Mucosa of rectum (tissue), 2 donors: ENCODE data around the gene FOXN1.

Experiments used
- H3K27ac ChIP-seq, 2 donors: one replicate each; pipeline ENCODE4 v1.7.0; 2013; ENCODE audit warnings: inconsistent platforms in 2 of 2, low read depth in 2 of 2, low read length in 2 of 2
- H3K27me3 ChIP-seq, 2 donors: one replicate each; pipeline ENCODE4 v1.7.0; 2013; ENCODE audit warnings: low read length in 2 of 2; ENCODE audit not compliant: control insufficient read depth in 2 of 2, insufficient read depth in 2 of 2
- H3K36me3 ChIP-seq, 2 donors: one replicate each; pipeline ENCODE4 v1.7.0; 2013; ENCODE audit warnings: low read length in 2 of 2; ENCODE audit not compliant: control insufficient read depth in 2 of 2, insufficient read depth in 2 of 2
- H3K4me1 ChIP-seq, 2 donors: one replicate each; pipeline ENCODE4 v1.7.0; 2013; ENCODE audit warnings: low read length in 2 of 2, mild to moderate bottlenecking in 1 of 2; ENCODE audit not compliant: control insufficient read depth in 2 of 2, insufficient read depth in 2 of 2
- H3K4me3 ChIP-seq, 2 donors: one replicate each; pipeline ENCODE4 v1.7.0; 2013; ENCODE audit warnings: low read length in 2 of 2
- H3K9ac ChIP-seq, 2 donors: one replicate each; pipeline ENCODE4 v1.7.0; 2013; ENCODE audit warnings: low read length in 2 of 2, low read depth in 1 of 2, mild to moderate bottlenecking in 1 of 2
- H3K9me3 ChIP-seq, 2 donors: one replicate each; pipeline ENCODE4 v1.7.0; 2013; ENCODE audit warnings: low read length in 2 of 2; ENCODE audit not compliant: control insufficient read depth in 2 of 2
- donor health status: healthy.
- donor health status: Normal muscosa, but diverticular disease.

The FOXN1 gene

DNA sequence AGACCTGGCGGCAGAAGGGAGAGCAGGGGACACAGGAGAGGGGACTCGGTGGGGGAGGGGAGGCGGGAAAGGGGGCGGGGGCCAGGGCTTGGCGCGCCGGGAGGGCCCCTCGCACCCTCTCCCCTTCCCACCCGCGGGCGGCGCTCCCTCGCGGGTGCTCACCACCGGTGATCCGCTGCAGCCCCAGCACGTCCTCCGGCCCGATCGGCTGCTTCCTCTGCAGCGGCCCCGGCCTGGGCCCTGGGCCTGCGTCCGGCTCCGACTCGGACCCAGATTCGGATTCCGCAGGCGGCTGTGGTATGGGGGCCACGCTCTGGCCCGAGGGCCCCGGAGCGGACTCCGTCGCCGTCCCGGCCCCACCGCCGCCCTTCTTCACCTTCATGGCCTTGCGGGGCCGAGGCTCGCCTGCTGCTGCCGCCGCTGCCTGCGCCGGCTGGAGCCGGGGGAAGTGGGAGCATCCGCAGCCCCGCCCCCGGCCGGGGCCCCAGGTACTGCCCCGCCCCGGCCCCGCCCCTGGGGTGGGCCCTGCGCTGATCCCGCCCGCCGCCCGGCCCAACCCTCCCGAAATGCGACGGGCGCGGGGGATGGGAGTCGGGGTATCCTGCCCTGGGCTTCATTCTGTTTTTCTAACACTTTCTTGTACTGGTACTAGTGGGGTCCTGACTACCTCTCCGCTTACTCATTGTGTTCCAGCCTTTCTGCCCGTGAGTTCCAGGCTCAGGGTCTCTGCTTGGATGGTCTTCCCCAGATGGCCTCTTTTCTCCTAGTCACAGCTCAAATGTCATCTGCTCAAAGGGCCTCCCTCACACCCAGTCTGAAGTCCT is 46.2 kb downstream of the FOXN1 start, which contains the start of gene UNC119:
Gene UNC119, minus strand, starts transcription at position 449 of the 824 bp plus-strand sequence. Its CDS starts 67 bp downstream, at position 382.
- Histone ChIP-seq H3K27ac (peak within 1 kb of the TSS in 1 of 2 donors; percentile 10), H3K9me3 (no peaks in the 10 kb centered on the region), H3K4me1 (peaks cover 13 to 22% of the 10 kb centered on the region in 2 donors), H3K36me3 (peaks cover 34 to 43% of the 10 kb centered on the region in 2 donors), H3K9ac (peak within 1 kb of the TSS; percentile 56 to 63), H3K4me3 (peak within 1 kb of the TSS; percentile 64 to 70), H3K27me3 (no peaks in the 10 kb centered on the region)

DNA sequence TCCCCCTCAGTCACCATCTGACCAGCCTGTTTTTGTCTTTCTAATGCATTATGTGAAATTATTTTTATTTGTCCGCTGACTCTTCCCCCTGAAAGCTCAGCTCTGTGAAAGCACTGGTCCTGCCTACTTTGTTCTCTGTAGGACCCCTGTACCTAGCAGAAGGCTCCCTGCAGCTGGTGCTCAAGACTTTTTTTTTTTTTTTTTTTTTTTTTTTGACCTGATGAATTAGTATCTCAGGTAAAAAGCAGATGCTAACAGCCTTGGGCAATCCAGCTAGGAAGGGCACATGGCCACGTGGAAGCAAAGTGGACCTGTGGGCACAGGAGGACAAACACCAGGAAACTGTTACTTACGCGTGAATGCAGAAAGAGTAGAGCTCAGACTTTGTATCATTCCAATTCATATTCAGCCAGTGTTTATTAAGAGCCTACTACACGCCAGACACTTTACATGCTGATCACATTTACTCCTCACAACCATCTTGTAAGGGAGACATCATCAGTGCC is 46.9 kb downstream of the FOXN1 start:
- Histone ChIP-seq H3K4me1 (peaks cover 13 to 22% of the 10 kb centered on the region in 2 donors), H3K9me3 (no peaks in the 10 kb centered on the region), H3K36me3 (peaks cover 41 to 47% of the 10 kb centered on the region in 2 donors), H3K27ac (no peak overlapping the region), H3K4me3 (peak overlapping the region; percentile 33 to 62), H3K9ac (no peak overlapping the region), H3K27me3 (no peaks in the 10 kb centered on the region)

DNA sequence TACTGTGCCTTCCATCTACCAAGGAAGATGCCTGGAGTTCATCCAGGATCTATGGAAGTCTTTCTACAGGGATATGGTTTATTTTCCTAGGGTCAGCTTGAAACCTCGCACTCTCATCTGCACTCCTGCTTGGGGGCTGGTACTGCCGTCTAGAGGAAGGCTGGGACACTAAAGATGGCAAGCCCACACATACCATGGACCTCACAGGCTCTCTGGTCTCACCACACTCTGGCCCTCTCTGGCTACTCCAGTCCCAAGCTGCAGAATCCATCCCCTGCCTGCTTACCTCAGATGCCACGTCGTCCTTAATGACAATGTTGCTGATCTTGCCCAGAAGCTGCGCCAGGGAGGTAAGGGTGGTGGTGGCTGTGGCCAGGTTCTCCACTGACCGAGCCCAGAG is 48.4 kb downstream of the FOXN1 start:
- Histone ChIP-seq H3K9ac (no peak overlapping the region), H3K27me3 (no peaks in the 10 kb centered on the region), H3K27ac (no peak overlapping the region), H3K9me3 (no peaks in the 10 kb centered on the region), H3K36me3 (peaks cover 46 to 57% of the 10 kb centered on the region in 2 donors), H3K4me3 (no peak overlapping the region), H3K4me1 (peaks cover 8 to 15% of the 10 kb centered on the region in 2 donors)

DNA sequence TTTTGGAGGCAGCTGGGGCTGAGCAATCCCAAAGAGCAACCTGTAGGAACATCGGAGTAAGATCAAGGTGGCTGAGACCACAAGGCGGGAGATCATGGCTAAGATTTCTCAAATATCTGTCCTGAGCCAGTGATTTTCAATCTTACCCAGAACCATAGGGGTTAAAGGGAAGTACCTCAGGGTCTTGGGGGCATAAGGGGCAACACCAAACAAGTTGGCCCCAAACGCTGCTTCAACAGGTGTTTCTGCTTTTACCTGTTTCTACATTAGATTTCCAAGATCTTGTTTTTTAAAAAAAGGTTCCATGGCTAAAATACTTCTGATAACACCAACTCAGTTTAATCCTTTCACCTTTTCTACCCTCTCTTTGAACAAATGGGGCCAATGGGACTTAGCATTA is 48.9 kb downstream of the FOXN1 start:
- H3K27me3 ChIP-seq, result no peaks in the 10 kb centered on the region
- no peak overlapping the region for H3K9ac ChIP-seq
- H3K4me3 ChIP-seq, result no peak overlapping the region
- H3K4me1 ChIP-seq, result peaks cover 4 to 11% of the 10 kb centered on the region in 2 donors
- H3K9me3 ChIP-seq, result no peaks in the 10 kb centered on the region
- H3K36me3 ChIP-seq, result peaks cover 50 to 62% of the 10 kb centered on the region in 2 donors
- no peak overlapping the region for H3K27ac ChIP-seq

DNA sequence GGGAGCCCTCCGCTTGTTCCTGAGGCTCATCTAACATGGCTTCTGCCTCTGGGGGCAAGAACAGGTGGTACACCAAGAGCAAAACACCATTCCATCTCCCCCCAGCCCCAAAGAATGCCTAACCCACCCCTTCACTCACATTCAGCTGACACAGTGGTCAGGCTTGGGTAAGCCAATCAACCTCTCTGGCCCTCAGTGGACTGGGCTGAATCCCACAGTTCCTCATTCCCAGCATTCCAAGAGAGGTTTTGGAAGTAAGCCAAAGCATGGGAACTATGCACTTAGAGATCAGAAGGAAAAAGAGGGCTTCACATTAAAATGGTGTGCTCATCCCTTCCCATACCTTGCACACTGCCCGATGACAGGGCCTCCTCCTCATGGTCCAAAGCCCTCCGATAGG is 57.3 kb downstream of the FOXN1 start:
- Histone ChIP-seq H3K4me1 (no peaks in the 10 kb centered on the region), H3K9me3 (no peaks in the 10 kb centered on the region), H3K9ac (no peak overlapping the region), H3K4me3 (no peak overlapping the region), H3K27ac (no peak overlapping the region), H3K36me3 (peaks cover 13 to 39% of the 10 kb centered on the region in 2 donors), H3K27me3 (no peaks in the 10 kb centered on the region)

DNA sequence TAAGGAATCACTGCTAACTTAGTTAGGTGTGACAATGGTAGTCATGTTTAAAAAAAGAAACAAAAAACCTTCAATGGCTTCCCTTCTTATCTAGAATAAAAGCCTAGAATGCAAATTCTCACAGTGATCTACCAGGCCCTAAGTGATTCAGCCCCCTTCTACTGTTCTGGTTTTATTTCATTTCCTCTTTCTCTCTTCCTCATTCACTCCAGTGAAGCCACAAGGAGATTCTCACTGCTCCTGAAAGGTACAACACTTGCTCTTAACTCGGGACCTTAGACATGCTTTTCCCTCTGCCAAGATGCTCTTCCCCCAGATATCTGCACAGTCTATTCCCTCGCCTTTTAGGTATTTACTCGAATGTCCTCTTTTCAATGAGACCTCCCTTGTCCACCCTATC is 61.5 kb downstream of the FOXN1 start:
- Histone ChIP-seq H3K36me3 (peaks cover 0 to 17% of the 10 kb centered on the region in 2 donors), H3K27ac (no peak overlapping the region), H3K4me1 (peaks cover 12 to 19% of the 10 kb centered on the region in 2 donors), H3K9ac (no peak overlapping the region), H3K9me3 (no peaks in the 10 kb centered on the region), H3K27me3 (no peaks in the 10 kb centered on the region), H3K4me3 (no peak overlapping the region)

DNA sequence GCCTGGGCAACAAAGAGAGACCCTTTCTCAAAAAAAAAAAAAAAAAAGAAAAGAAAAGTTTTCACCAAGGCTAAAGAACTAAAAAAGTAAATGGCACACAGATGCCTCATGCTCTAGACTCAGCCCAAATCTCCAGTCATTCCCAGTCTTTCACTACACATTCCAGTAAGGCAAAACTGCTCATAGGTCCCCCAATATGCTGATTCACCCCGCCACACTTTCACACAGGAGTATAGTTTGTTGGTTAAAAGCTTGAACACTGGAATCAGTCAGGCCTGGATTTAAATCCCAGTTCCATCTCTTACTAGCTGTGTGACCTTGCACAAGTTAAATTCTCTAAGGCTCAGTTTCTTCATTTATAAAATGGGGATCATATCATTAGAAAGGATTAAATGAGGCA is 63.3 kb downstream of the FOXN1 start:
- Histone ChIP-seq H3K36me3 (peaks cover 0 to 7% of the 10 kb centered on the region in 2 donors), H3K27ac (no peak overlapping the region), H3K4me3 (no peak overlapping the region), H3K27me3 (no peaks in the 10 kb centered on the region), H3K9ac (no peak overlapping the region), H3K4me1 (peaks cover 13 to 22% of the 10 kb centered on the region in 2 donors), H3K9me3 (no peaks in the 10 kb centered on the region)

DNA sequence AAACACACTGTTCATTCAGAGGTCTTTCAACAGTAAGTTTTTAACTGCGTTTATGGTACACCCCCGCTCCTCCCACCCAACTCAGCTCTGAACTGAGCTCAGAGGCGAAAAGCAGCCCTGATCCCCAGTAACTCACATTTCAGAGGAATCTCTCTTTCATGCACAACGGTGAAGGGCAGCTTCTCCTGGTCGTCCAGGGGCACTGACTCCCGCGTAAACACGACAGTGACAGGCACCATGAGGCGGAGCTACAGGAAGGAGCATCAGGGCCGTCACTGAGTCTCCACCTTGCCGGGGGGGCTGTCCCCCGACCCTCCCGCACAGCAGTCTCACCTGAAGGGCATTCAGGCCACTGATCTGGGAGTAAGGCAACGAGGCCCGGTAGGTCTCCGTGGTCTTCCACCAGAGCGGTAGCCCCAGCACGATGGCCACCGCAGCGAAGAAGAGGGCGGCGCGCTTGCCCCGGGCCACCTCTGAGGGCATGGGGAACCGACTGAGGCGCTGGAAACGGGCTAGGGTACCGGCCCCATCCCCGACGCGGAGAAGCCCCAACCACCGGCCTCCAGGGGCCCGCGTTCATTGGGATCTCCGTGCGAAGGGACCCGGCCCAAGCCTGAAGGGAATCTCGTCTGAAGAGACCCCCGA is 64.7 kb downstream of the FOXN1 start:
- Histone ChIP-seq H3K36me3 (peaks cover 0 to 7% of the 10 kb centered on the region in 2 donors), H3K9me3 (no peaks in the 10 kb centered on the region), H3K27ac (peak overlapping the region; percentile 81 to 83), H3K4me3 (peak overlapping the region; percentile 85 to 96), H3K9ac (peak overlapping the region; percentile 84 to 95), H3K27me3 (no peaks in the 10 kb centered on the region), H3K4me1 (peaks cover 13 to 22% of the 10 kb centered on the region in 2 donors)

DNA sequence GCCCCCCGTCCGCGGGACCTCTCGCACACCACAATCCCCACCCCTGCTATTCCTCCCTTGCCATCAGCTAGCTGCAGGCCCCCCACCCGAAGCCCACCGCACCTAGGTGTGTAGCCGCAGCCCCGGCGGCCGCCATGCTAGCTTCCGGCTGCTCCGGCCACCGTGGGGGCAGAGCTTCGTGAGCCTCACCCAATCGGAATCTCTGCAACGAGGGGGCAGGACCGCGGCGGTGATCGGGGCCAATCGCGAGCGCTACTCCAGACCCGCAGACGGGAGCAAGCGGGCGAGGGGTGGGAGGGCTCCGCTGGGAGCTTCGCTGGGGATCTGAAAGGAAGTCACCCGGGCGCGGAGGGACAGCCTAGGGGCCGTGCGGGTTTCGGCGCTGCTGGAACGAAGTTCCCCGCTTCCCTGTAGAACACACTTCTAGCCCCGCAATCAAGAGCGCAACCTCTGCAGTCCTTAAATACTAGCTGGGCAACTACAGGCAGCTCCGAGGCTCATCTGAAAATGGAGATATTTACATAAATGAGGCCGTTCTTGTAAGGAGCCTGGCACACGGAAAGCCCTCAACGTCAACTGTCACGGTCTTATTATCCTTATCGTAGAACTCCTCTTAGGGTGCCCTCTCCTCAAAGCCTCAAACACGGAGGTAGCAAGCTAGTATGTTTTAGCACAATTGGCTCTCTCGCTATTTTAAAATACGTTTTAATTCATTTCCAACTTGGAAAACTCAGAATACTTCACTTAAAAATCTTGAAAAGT is 65.4 kb downstream of the FOXN1 start, which contains the start of gene PIGS:
Gene PIGS, minus strand, starts transcription at position 164 of the 762 bp plus-strand sequence. Its CDS starts 28 bp downstream, at position 136.
- peak within 1 kb of the TSS; percentile 85 to 96 for H3K4me3 ChIP-seq
- H3K4me1 ChIP-seq, result peaks cover 13 to 22% of the 10 kb centered on the region in 2 donors
- no peaks in the 10 kb centered on the region for H3K9me3 ChIP-seq
- peaks cover 0 to 6% of the 10 kb centered on the region in 2 donors for H3K36me3 ChIP-seq
- H3K27ac ChIP-seq, result peak within 1 kb of the TSS; percentile 81 to 83
- H3K27me3 ChIP-seq, result no peaks in the 10 kb centered on the region
- H3K9ac ChIP-seq, result peak within 1 kb of the TSS; percentile 84 to 95
